ENCODE data around the gene CARD9. TPM values are rescaled to one million over a fixed set of nuclear protein-coding genes. Genes with fewer than 3 reads are reported as not detected.

CARD9 gene
- total RNA-seq, 1 experiment from 2014 or later: 5.6 TPM

GRCh38 chr9:136358888-136359287 is 14.6 kb downstream of the CARD9 start:
- no peaks in the 10 kb centered on the region for H3K79me1 ChIP-seq (ENCODE audit: insufficient read depth, low read depth, low read length, poor library complexity, severe bottlenecking)
- H4K91ac ChIP-seq (ENCODE audit: insufficient read length, low read depth, low read length): no peak overlapping the region
- no peak for DNase-seq
- H3K79me2 ChIP-seq (ENCODE audit: insufficient read depth, low read length): no peaks in the 10 kb centered on the region
- H3K27ac ChIP-seq (ENCODE audit: insufficient read length, low read depth, low read length): no peak overlapping the region
- H4K20me1 ChIP-seq (ENCODE audit: control insufficient read depth, insufficient read depth, insufficient read length): no peaks in the 10 kb centered on the region
- H3K9me3 Mint-ChIP-seq: no peaks in the 10 kb centered on the region
- no peak overlapping the region for H4K8ac ChIP-seq (replicated peaks; ENCODE audit: insufficient read length, low read depth, low read length)
- H3K4me1 Mint-ChIP-seq: peaks cover 3 to 5% of the 10 kb centered on the region in 2 experiments; a peak in 1 of 4 replicates
- H3K18ac ChIP-seq (ENCODE audit: insufficient read length, low read depth, low read length): no peak overlapping the region
- no peak overlapping the region for H3K14ac ChIP-seq (ENCODE audit: insufficient read depth, low read length)
- no CpG with 5 or more reads among the region's 2 CpGs for WGBS (ENCODE audit: extremely low coverage, insufficient read length, low lambda C conversion rate)
- no peaks in the 10 kb centered on the region for H3K23me2 ChIP-seq (ENCODE audit: insufficient read length, low read depth, low read length, poor library complexity, severe bottlenecking)
- TF ChIP-seq CTCF (conservative IDR thresholded peaks at IDR 0.05): no peak
- H3K9me3 ChIP-seq (ENCODE audit: control insufficient read depth, low read depth, low read length): no peaks in the 10 kb centered on the region
- H2BK20ac ChIP-seq (ENCODE audit: low read depth, low read length, poor library complexity, severe bottlenecking): no peak overlapping the region
- peaks cover 0 to 7% (median 3%) of the 10 kb centered on the region in 3 experiments; a peak in 4 of 7 replicates for H3K36me3 Mint-ChIP-seq (ENCODE audit: insufficient read depth in 1 of 3, low read depth in 3 of 3)
- no peaks in the 10 kb centered on the region for H3K27me3 ChIP-seq (ENCODE audit: insufficient read depth, low read length)
- H2AK5ac ChIP-seq (ENCODE audit: insufficient read length, low read length): no peak overlapping the region
- no peak overlapping the region for H3K23ac ChIP-seq (ENCODE audit: insufficient read length, low read depth, low read length)
- H3K4ac ChIP-seq (ENCODE audit: low read depth, low read length): no peak overlapping the region
- no peak overlapping the region for H2BK15ac ChIP-seq (ENCODE audit: low read depth, low read length)
- no peak overlapping the region for H4K5ac ChIP-seq (ENCODE audit: insufficient read length, low read depth, low read length)
- H3K27ac Mint-ChIP-seq: no peak overlapping the region
- no peak overlapping the region for H3K56ac ChIP-seq (ENCODE audit: insufficient read length, low read depth, low read length)
- no peak overlapping the region for H3K9ac ChIP-seq (ENCODE audit: extremely low read depth, insufficient read length, low read length)
- no peak overlapping the region for H2BK5ac ChIP-seq (ENCODE audit: insufficient read length, low read length)
- no peak overlapping the region for H2BK120ac ChIP-seq (ENCODE audit: low read depth, low read length, poor library complexity, severe bottlenecking)
- no peaks in the 10 kb centered on the region for H3K4me1 ChIP-seq (ENCODE audit: insufficient read depth, low read length)
- H2AFZ ChIP-seq (ENCODE audit: low read length): no peak overlapping the region
- H3K27me3 Mint-ChIP-seq (ENCODE audit: low read depth): no peaks in the 10 kb centered on the region
- no peak overlapping the region for H3K4me3 Mint-ChIP-seq
- H3K4me2 ChIP-seq (ENCODE audit: insufficient read depth, insufficient read length, low read length): no peak overlapping the region
- H2BK12ac ChIP-seq (ENCODE audit: insufficient read length, low read depth, low read length): no peak overlapping the region
- H3T11ph ChIP-seq (ENCODE audit: low read length): no peak overlapping the region

Data from H9 (cell line).